ENCODE measurements around the gene RYR2.

DNA sequence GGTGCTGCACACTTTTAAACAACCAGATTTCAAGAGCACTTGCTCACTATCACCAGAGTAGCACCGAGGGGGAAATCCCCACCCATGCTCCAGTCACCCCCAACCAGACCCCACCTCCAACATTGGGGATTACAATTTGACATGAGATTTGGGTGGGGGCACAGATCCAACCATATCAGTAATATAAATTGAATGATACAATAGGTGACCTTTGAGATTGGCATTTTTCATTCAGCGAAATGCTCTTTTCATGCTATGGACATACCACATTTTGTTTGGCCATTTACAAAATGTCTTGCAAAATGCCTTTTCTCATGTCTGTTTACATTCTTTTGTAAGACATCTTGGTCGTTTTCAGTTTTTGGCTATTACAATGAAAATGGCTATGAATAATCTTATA, 23.9 kb downstream of the RYR2 start:
- TF ChIP-seq CTCF (IDR thresholded peaks at IDR 0.05) (no peak), POLR2AphosphoS5 (IDR thresholded peaks at IDR 0.05) (no peak), EP300 (IDR thresholded peaks at IDR 0.05) (no peak)
